OCI-LY7 (cell line): ENCODE data around the gene CRK. TPM values are rescaled to one million over a fixed set of nuclear protein-coding genes. Genes with fewer than 3 reads are reported as not detected.

ENCODE experiments used
- BruUV-seq: library from RNA; stranded (reverse); fragments of 400-500 nt; replicated peaks from 2 replicates; lab custom pipeline; 2021; lab: Mats Ljungman, UMichigan
- CTCF ChIA-PET: fragments of 300-600 bp; sonication (Branson Sonifier 250); formaldehyde crosslinking; loops from one replicate; lab custom pipeline; 2022; ENCODE audit warnings: antibody characterized with exemption; ENCODE audit not compliant: unreplicated experiment; lab: Charles Lee
- POLR2A ChIA-PET: fragments of 300-600 bp; sonication (Branson Sonifier 250); formaldehyde crosslinking; loops from one replicate; lab custom pipeline; 2022; ENCODE audit warnings: antibody characterized with exemption; lab: Charles Lee
- DNase-seq: peaks from one replicate; pipeline ENCODE4 v3.0.0-alpha.2; 2015; ENCODE audit warnings: low spot score
- H2AFZ ChIP-seq: fragments of 200-600 bp; sonication (generic), shearing (Covaris generic); 2 replicates; pipeline ENCODE4 v1.6.1; 2014; ENCODE audit warnings: mild to moderate bottlenecking, antibody characterized with exemption, low read length, moderate library complexity
- H3K27ac ChIP-seq: fragments of 200-600 bp; sonication (generic); 2 replicates; pipeline ENCODE4 v1.5.1; 2014; ENCODE audit warnings: mixed run types, low read depth, mild to moderate bottlenecking, moderate library complexity, low read length, inconsistent platforms; ENCODE audit not compliant: poor library complexity, severe bottlenecking
- H3K36me3 ChIP-seq: fragments of 200-600 bp; sonication (generic); 2 replicates; pipeline ENCODE4 v1.6.1; 2014; ENCODE audit warnings: mild to moderate bottlenecking, antibody characterized with exemption, low read length, moderate library complexity, mixed read lengths; ENCODE audit not compliant: insufficient read depth
- H3K4me1 ChIP-seq: fragments of 200-600 bp; sonication (generic); 2 replicates; pipeline ENCODE4 v1.5.1; 2014; ENCODE audit warnings: mild to moderate bottlenecking, low read length; ENCODE audit not compliant: insufficient read depth, poor library complexity, severe bottlenecking
- H3K4me2 ChIP-seq: fragments of 200-600 bp; sonication (generic); 2 replicates; pipeline ENCODE4 v1.6.1; 2014; ENCODE audit warnings: mild to moderate bottlenecking, low read length
- H3K4me3 ChIP-seq: fragments of 200-600 bp; sonication (generic); 2 replicates; pipeline ENCODE4 v1.5.1; 2014; ENCODE audit warnings: mild to moderate bottlenecking, low read depth, low read length; ENCODE audit not compliant: poor library complexity, severe bottlenecking
- H3K79me2 ChIP-seq: fragments of 200-600 bp; sonication (generic); 2 replicates; pipeline ENCODE4 v1.6.1; 2016; ENCODE audit warnings: low read depth, mild to moderate bottlenecking, low read length, moderate library complexity, mixed read lengths; ENCODE audit not compliant: insufficient read depth
- H3K9me2 ChIP-seq: fragments of 200-600 bp; sonication (generic); 2 replicates; pipeline ENCODE4 v1.6.1; 2016; ENCODE audit warnings: mild to moderate bottlenecking, low read length, mixed read lengths; ENCODE audit not compliant: insufficient read depth
- H3K9me3 ChIP-seq: fragments of 200-600 bp; sonication (generic); 2 replicates; pipeline ENCODE4 v1.6.1; 2014; ENCODE audit warnings: mild to moderate bottlenecking, mixed run types, low read length, mixed read lengths
- H4K20me1 ChIP-seq: fragments of 200-600 bp; sonication (generic); 2 replicates; pipeline ENCODE4 v1.6.1; 2014; ENCODE audit warnings: mild to moderate bottlenecking, antibody characterized with exemption, low read length, moderate library complexity, mixed read lengths; ENCODE audit not compliant: insufficient read depth
- CTCF ChIP-seq: fragments of 200-600 bp; sonication (generic); conservative IDR thresholded peaks from 2 replicates; pipeline ENCODE4 v1.5.1; 2014; ENCODE audit warnings: mild to moderate bottlenecking, antibody characterized with exemption, low read length, moderate library complexity, mixed read lengths
- EZH2phosphoT487 ChIP-seq: fragments of 200-600 bp; sonication (generic); IDR thresholded peaks from 2 replicates; pipeline ENCODE4 v1.6.1; 2018; ENCODE audit warnings: low read depth, borderline replicate concordance, mild to moderate bottlenecking, mixed run types, antibody characterized with exemption, low read length, moderate library complexity, mixed read lengths
- intact Hi-C: fragments of 100-400 bp; cut with micrococcal nuclease; formaldehyde crosslinking; loops from one replicate; pipeline ENCODE4 v1.10.0; 2022; ENCODE audit not compliant: unreplicated experiment
- total RNA-seq, 2 experiments: library from RNA; depleted of rRNA in 1 of 2; stranded (reverse); fragments of >200 nt in 1 of 2; shearing (Covaris generic) in 1 of 2; gene quantifications; 2 replicates each; pipeline ENCODE4 v1.2.3, GENCODE V29; 2014 to 2022

The CRK gene
- total RNA-seq, 2 experiments from 2014 or later: 30.4 to 32.0 TPM

GRCh38 chr17:1484676-1485422, 28.8 kb upstream of the CRK start:
- DNase-seq: peak; percentile 65
- BruUV-seq: no TSS peak
- Histone ChIP-seq H3K4me2 (peak overlapping the region; percentile 85), H4K20me1 (no peaks in the 10 kb centered on the region), H3K79me2 (no peaks in the 10 kb centered on the region), H3K4me1 (peaks cover 43% of the 10 kb centered on the region), H3K27ac (peak overlapping the region; percentile 45), H2AFZ (peak overlapping the region; percentile 48), H3K4me3 (peak overlapping the region; percentile 73), H3K36me3 (peaks cover 20% of the 10 kb centered on the region), H3K9me2 (no peaks in the 10 kb centered on the region), H3K9me3 (no peaks in the 10 kb centered on the region)
- intact Hi-C loops: loop anchor here (1.0 to 2.0 kb wide), 3 partner anchors 22 to 120 kb away; no protein-coding TSS in a partner anchor
- ChIA-PET POLR2A (interaction anchor here (0.6 kb wide), 1 partner anchor 233 kb away, joined by 3 read pairs; no protein-coding TSS in a partner anchor), CTCF (no interaction called here)
- TF ChIP-seq CTCF: no peak
- TF ChIP-seq EZH2phosphoT487: no peak

- intact Hi-C loops: loop anchor here (1.0 to 2.0 kb wide), 3 partner anchors 21 to 119 kb away; no protein-coding TSS in a partner anchor
- no TSS peak for BruUV-seq
- no peaks in the 10 kb centered on the region for H3K9me3 ChIP-seq
- H3K9me2 ChIP-seq: no peaks in the 10 kb centered on the region
- H2AFZ ChIP-seq: no peak overlapping the region
- no peak overlapping the region for H3K27ac ChIP-seq
- H4K20me1 ChIP-seq: no peaks in the 10 kb centered on the region
- no peaks in the 10 kb centered on the region for H3K79me2 ChIP-seq
- CTCF ChIA-PET: no interaction called here
- POLR2A ChIA-PET: no interaction called here
- H3K4me3 ChIP-seq: no peak overlapping the region
- H3K4me2 ChIP-seq: peak overlapping the region; percentile 85; the same call in 1 of the 2 replicates
- TF ChIP-seq CTCF (no peak), EZH2phosphoT487 (no peak)
- peaks cover 39% of the 10 kb centered on the region for H3K4me1 ChIP-seq
- peaks cover 20% of the 10 kb centered on the region for H3K36me3 ChIP-seq
- no peak for DNase-seq
Observed at GRCh38 chr17:1484060-1484535, 28.1 kb upstream of the CRK start.

- intact Hi-C loops: no loop called here
- Histone ChIP-seq H3K9me2 (no peaks in the 10 kb centered on the region), H3K79me2 (no peaks in the 10 kb centered on the region), H3K9me3 (no peaks in the 10 kb centered on the region), H4K20me1 (no peaks in the 10 kb centered on the region), H3K4me3 (no peak overlapping the region), H3K4me1 (peaks cover 30% of the 10 kb centered on the region), H3K4me2 (no peak overlapping the region), H3K27ac (no peak overlapping the region), H2AFZ (no peak overlapping the region), H3K36me3 (peaks cover 29% of the 10 kb centered on the region)
- no TSS peak for BruUV-seq
- POLR2A ChIA-PET: no interaction called here
- TF ChIP-seq CTCF (no peak), EZH2phosphoT487 (no peak)
- CTCF ChIA-PET: no interaction called here
- DNase-seq: no peak
Observed at GRCh38 chr17:1482680-1483079, 26.6 kb upstream of the CRK start.
